H9 (cell line): ENCODE measurements around the gene MYLK. TPM values are rescaled to one million over a fixed set of nuclear protein-coding genes. Genes with fewer than 3 reads are reported as not detected.

Source experiments
- DNase-seq: peaks from one replicate; pipeline ENCODE4 v3.0.0-alpha.2; 2017
- H2AFZ ChIP-seq: one replicate; pipeline ENCODE4 v1.6.1; 2013; ENCODE audit warnings: mild to moderate bottlenecking, low read length, control low read depth, moderate library complexity
- H2AK5ac ChIP-seq: 2 replicates; pipeline ENCODE4 v1.6.1; 2013; ENCODE audit warnings: low read length, control low read depth, mixed read lengths; ENCODE audit not compliant: insufficient read length
- H2BK120ac ChIP-seq: one replicate; pipeline ENCODE4 v1.6.1; 2013; ENCODE audit warnings: low read depth, mild to moderate bottlenecking, low read length, control low read depth, inconsistent platforms; ENCODE audit not compliant: poor library complexity, severe bottlenecking
- H2BK12ac ChIP-seq: 2 replicates; pipeline ENCODE4 v1.6.1; 2013; ENCODE audit warnings: low read length, control low read depth, mixed read lengths, low read depth; ENCODE audit not compliant: insufficient read length
- H2BK15ac ChIP-seq: 2 replicates; pipeline ENCODE4 v1.6.1; 2013; ENCODE audit warnings: low read depth, low read length, control low read depth
- H2BK20ac ChIP-seq: one replicate; pipeline ENCODE4 v1.6.1; 2013; ENCODE audit warnings: low read depth, mild to moderate bottlenecking, low read length, control low read depth, inconsistent platforms; ENCODE audit not compliant: poor library complexity, severe bottlenecking
- H2BK5ac ChIP-seq: 2 replicates; pipeline ENCODE4 v1.6.1; 2013; ENCODE audit warnings: low read length, control low read depth, mixed read lengths; ENCODE audit not compliant: insufficient read length
- H3K14ac ChIP-seq: 2 replicates; pipeline ENCODE4 v1.6.1; 2013; ENCODE audit warnings: low read length, control low read depth; ENCODE audit not compliant: insufficient read depth
- H3K18ac ChIP-seq: 2 replicates; pipeline ENCODE4 v1.6.1; 2013; ENCODE audit warnings: low read depth, mild to moderate bottlenecking, mixed read lengths, low read length, control low read depth; ENCODE audit not compliant: insufficient read length
- H3K23ac ChIP-seq: 2 replicates; pipeline ENCODE4 v1.6.1; 2013; ENCODE audit warnings: low read length, control low read depth, mixed read lengths, low read depth; ENCODE audit not compliant: insufficient read length
- H3K23me2 ChIP-seq: 2 replicates; pipeline ENCODE4 v1.6.1; 2013; ENCODE audit warnings: low read depth, mild to moderate bottlenecking, mixed read lengths, low read length, control low read depth; ENCODE audit not compliant: insufficient read length, poor library complexity, severe bottlenecking
- H3K27ac ChIP-seq: 2 replicates; pipeline ENCODE4 v1.5.1; 2013; ENCODE audit warnings: low read length, control low read depth, mixed read lengths, low read depth; ENCODE audit not compliant: insufficient read length
- H3K27me3 ChIP-seq: 2 replicates; pipeline ENCODE4 v1.6.1; 2013; ENCODE audit warnings: low read length, control low read depth, inconsistent platforms; ENCODE audit not compliant: insufficient read depth
- H3K4ac ChIP-seq: 2 replicates; pipeline ENCODE4 v1.6.1; 2013; ENCODE audit warnings: low read depth, mild to moderate bottlenecking, control low read depth, inconsistent platforms, low read length, moderate library complexity
- H3K4me1 ChIP-seq: 2 replicates; pipeline ENCODE4 v1.6.1; 2013; ENCODE audit warnings: low read length, control low read depth, inconsistent platforms; ENCODE audit not compliant: insufficient read depth
- H3K4me2 ChIP-seq: 2 replicates; pipeline ENCODE4 v1.6.1; 2013; ENCODE audit warnings: low read length, control low read depth, mixed read lengths; ENCODE audit not compliant: insufficient read length, insufficient read depth
- H3K56ac ChIP-seq: 2 replicates; pipeline ENCODE4 v1.6.1; 2013; ENCODE audit warnings: low read depth, mild to moderate bottlenecking, mixed read lengths, low read length, control low read depth; ENCODE audit not compliant: insufficient read length
- H3K79me1 ChIP-seq: 2 replicates; pipeline ENCODE4 v1.6.1; 2013; ENCODE audit warnings: low read depth, mild to moderate bottlenecking, moderate library complexity, low read length, control low read depth, inconsistent platforms; ENCODE audit not compliant: insufficient read depth, poor library complexity, severe bottlenecking
- H3K79me2 ChIP-seq: 2 replicates; pipeline ENCODE4 v1.6.1; 2013; ENCODE audit warnings: low read length, control low read depth, inconsistent platforms; ENCODE audit not compliant: insufficient read depth
- H3K9ac ChIP-seq: 2 replicates; pipeline ENCODE4 v1.6.1; 2013; ENCODE audit warnings: low read length, control low read depth, mixed read lengths; ENCODE audit not compliant: insufficient read length; ENCODE audit errors: extremely low read depth
- H3K9me3 ChIP-seq: one replicate; pipeline ENCODE4 v1.6.1; 2013; ENCODE audit warnings: low read depth, low read length, inconsistent platforms; ENCODE audit not compliant: control insufficient read depth
- H3T11ph ChIP-seq: one replicate; pipeline ENCODE4 v1.6.1; 2013; ENCODE audit warnings: mild to moderate bottlenecking, low read length, control low read depth, inconsistent platforms
- H4K20me1 ChIP-seq: one replicate; pipeline ENCODE4 v1.6.1; 2013; ENCODE audit not compliant: control insufficient read depth, insufficient read length, insufficient read depth
- H4K5ac ChIP-seq: 2 replicates; pipeline ENCODE4 v1.6.1; 2013; ENCODE audit warnings: low read depth, mild to moderate bottlenecking, mixed read lengths, low read length, control low read depth; ENCODE audit not compliant: insufficient read length
- H4K8ac ChIP-seq: replicated peaks from 2 replicates; pipeline ENCODE4 v1.6.1; 2013; ENCODE audit warnings: low read length, control low read depth, mixed read lengths, low read depth; ENCODE audit not compliant: insufficient read length
- H4K91ac ChIP-seq: 2 replicates; pipeline ENCODE4 v1.6.1; 2013; ENCODE audit warnings: low read depth, mild to moderate bottlenecking, moderate library complexity, mixed read lengths, low read length, control low read depth; ENCODE audit not compliant: insufficient read length
- H3K27ac Mint-ChIP-seq, 3 experiments: 2 replicates in 2 of 3; 3 replicates in 1 of 3; pipeline ENCODE4 v1.8.0; 2020 to 2021; ENCODE audit warnings: mixed read lengths in 3 of 3, mild to moderate bottlenecking in 1 of 3, moderate library complexity in 1 of 3
- H3K27me3 Mint-ChIP-seq: 2 replicates; pipeline ENCODE4 v1.8.0; 2021; ENCODE audit warnings: low read depth, mild to moderate bottlenecking, moderate library complexity, mixed read lengths
- H3K36me3 Mint-ChIP-seq, 3 experiments: 2 replicates in 2 of 3; 3 replicates in 1 of 3; pipeline ENCODE4 v1.8.0; 2020 to 2021; ENCODE audit warnings: low read depth in 3 of 3, mixed read lengths in 3 of 3; ENCODE audit not compliant: insufficient read depth in 1 of 3
- H3K4me1 Mint-ChIP-seq, 2 experiments: 2 replicates each; pipeline ENCODE4 v1.8.0; 2020; ENCODE audit warnings: mixed read lengths in 2 of 2
- H3K4me3 Mint-ChIP-seq, 2 experiments: 2 replicates in 1 of 2; 3 replicates in 1 of 2; pipeline ENCODE4 v1.8.0; 2020 to 2021; ENCODE audit warnings: mild to moderate bottlenecking in 2 of 2, mixed read lengths in 2 of 2, moderate library complexity in 1 of 2
- H3K9me3 Mint-ChIP-seq, 2 experiments: 2 replicates in 1 of 2; 3 replicates in 1 of 2; pipeline ENCODE4 v1.8.0; 2020; ENCODE audit warnings: mild to moderate bottlenecking in 2 of 2, mixed read lengths in 2 of 2, moderate library complexity in 1 of 2
- total RNA-seq: library from RNA; stranded (reverse); gene quantifications from 2 replicates; pipeline ENCODE4 v1.2.1, GENCODE V29; 2021
- TF ChIP-seq, protein P1 (sequence below): fragments of 200-600 bp; sonication (generic); conservative IDR thresholded peaks from 3 replicates; pipeline ENCODE4 v1.8.0; 2021; ENCODE audit warnings: antibody characterized with exemption, mild to moderate bottlenecking

The MYLK gene
- total RNA-seq, 1 experiment from 2014 or later, result 10.1 TPM

GRCh38 chr3:123664753-123665152 is 219.4 kb downstream of the MYLK start:
- TF ChIP-seq, protein P1, sequence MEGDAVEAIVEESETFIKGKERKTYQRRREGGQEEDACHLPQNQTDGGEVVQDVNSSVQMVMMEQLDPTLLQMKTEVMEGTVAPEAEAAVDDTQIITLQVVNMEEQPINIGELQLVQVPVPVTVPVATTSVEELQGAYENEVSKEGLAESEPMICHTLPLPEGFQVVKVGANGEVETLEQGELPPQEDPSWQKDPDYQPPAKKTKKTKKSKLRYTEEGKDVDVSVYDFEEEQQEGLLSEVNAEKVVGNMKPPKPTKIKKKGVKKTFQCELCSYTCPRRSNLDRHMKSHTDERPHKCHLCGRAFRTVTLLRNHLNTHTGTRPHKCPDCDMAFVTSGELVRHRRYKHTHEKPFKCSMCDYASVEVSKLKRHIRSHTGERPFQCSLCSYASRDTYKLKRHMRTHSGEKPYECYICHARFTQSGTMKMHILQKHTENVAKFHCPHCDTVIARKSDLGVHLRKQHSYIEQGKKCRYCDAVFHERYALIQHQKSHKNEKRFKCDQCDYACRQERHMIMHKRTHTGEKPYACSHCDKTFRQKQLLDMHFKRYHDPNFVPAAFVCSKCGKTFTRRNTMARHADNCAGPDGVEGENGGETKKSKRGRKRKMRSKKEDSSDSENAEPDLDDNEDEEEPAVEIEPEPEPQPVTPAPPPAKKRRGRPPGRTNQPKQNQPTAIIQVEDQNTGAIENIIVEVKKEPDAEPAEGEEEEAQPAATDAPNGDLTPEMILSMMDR, result no peak
- H3K27ac Mint-ChIP-seq, result no peak overlapping the region
- H2AFZ ChIP-seq, result no peak overlapping the region
- no peak overlapping the region for H2BK5ac ChIP-seq
- no peak overlapping the region for H2BK20ac ChIP-seq
- H3K27me3 Mint-ChIP-seq, result no peaks in the 10 kb centered on the region; the same call in 1 of the 2 replicates
- no peaks in the 10 kb centered on the region for H3K4me1 Mint-ChIP-seq
- H3K23ac ChIP-seq, result no peak overlapping the region
- H3K9me3 Mint-ChIP-seq, result no peaks in the 10 kb centered on the region
- no peaks in the 10 kb centered on the region for H3K79me2 ChIP-seq
- no peak overlapping the region for H3K4me2 ChIP-seq
- no peak for DNase-seq
- no peaks in the 10 kb centered on the region for H4K20me1 ChIP-seq
- no peak overlapping the region for H4K91ac ChIP-seq
- no peak overlapping the region for H2BK15ac ChIP-seq
- H3K56ac ChIP-seq, result no peak overlapping the region
- H3K4me3 Mint-ChIP-seq, result no peak overlapping the region
- H2BK12ac ChIP-seq, result no peak overlapping the region
- H4K8ac ChIP-seq, result no peak overlapping the region
- H3K4me1 ChIP-seq, result no peaks in the 10 kb centered on the region
- H3K9me3 ChIP-seq, result no peaks in the 10 kb centered on the region
- no peaks in the 10 kb centered on the region for H3K79me1 ChIP-seq
- peaks cover 0 to 5% (median 3%) of the 10 kb centered on the region in 3 experiments; a peak in 4 of 7 replicates for H3K36me3 Mint-ChIP-seq
- no peak overlapping the region for H3K27ac ChIP-seq
- H3K9ac ChIP-seq, result no peak overlapping the region
- H2AK5ac ChIP-seq, result no peak overlapping the region
- H2BK120ac ChIP-seq, result no peak overlapping the region
- no peaks in the 10 kb centered on the region for H3K23me2 ChIP-seq
- no peaks in the 10 kb centered on the region for H3K27me3 ChIP-seq
- no peak overlapping the region for H3T11ph ChIP-seq
- no peak overlapping the region for H4K5ac ChIP-seq
- no peak overlapping the region for H3K14ac ChIP-seq
- H3K18ac ChIP-seq, result no peak overlapping the region
- no peak overlapping the region for H3K4ac ChIP-seq
